Naive thymus-derived CD4-positive, alpha-beta T cell (primary cell): ENCODE measurements around the gene TMEM87A. TPM values are rescaled to one million over a fixed set of nuclear protein-coding genes. Genes with fewer than 3 reads are reported as not detected.

ENCODE experiments used
- ATAC-seq: fragments of 150-1000 bp; cut with Tn5 transposase; 2 replicates; pipeline ENCODE4 v1.10.0; 2021; ENCODE audit warnings: mild to moderate bottlenecking, moderate library complexity
- CTCF ChIA-PET: fragments of 350-600 bp; sonication (Branson Sonifier 250); formaldehyde crosslinking; loops from one replicate; lab custom pipeline; 2021; ENCODE audit warnings: antibody characterized with exemption; lab: Charles Lee
- POLR2A ChIA-PET: fragments of 350-600 bp; sonication (Branson Sonifier 250); formaldehyde crosslinking; loops from one replicate; lab custom pipeline; 2021; ENCODE audit warnings: antibody characterized with exemption, inconsistent platforms; lab: Charles Lee
- DNase-seq, 9 donors: peaks; one replicate each; pipeline versions ENCODE4 v3.0.0 to v3.0.0-alpha.2; 2020 to 2022; ENCODE audit warnings: mixed read lengths in 1 of 9
- H3K27ac ChIP-seq: one replicate; pipeline ENCODE4 v1.7.0; 2013; ENCODE audit warnings: mild to moderate bottlenecking, low read depth, low read length, moderate library complexity
- H3K27me3 ChIP-seq, 2 donors: one replicate each; pipeline ENCODE4 v1.7.0; 2013; ENCODE audit warnings: low read length in 2 of 2, mild to moderate bottlenecking in 2 of 2, moderate library complexity in 2 of 2; ENCODE audit not compliant: control insufficient read depth in 2 of 2, insufficient read depth in 2 of 2
- H3K36me3 ChIP-seq, 3 experiments: 1 replicate in 2 of 3; 2 replicates in 1 of 3; pipeline ENCODE4 v1.7.0; 2013; ENCODE audit warnings: low read length in 3 of 3, mild to moderate bottlenecking in 3 of 3, moderate library complexity in 1 of 3; ENCODE audit not compliant: insufficient read depth in 3 of 3, control insufficient read depth in 2 of 3
- H3K4me1 ChIP-seq, 2 donors: one replicate each; pipeline ENCODE4 v1.7.0; 2013; ENCODE audit warnings: low read length in 2 of 2, mild to moderate bottlenecking in 2 of 2, moderate library complexity in 1 of 2; ENCODE audit not compliant: control insufficient read depth in 2 of 2, insufficient read depth in 2 of 2
- H3K4me3 ChIP-seq: 2 replicates; pipeline ENCODE4 v1.7.0; 2013; ENCODE audit warnings: mild to moderate bottlenecking, low read length
- H3K9me3 ChIP-seq, 3 experiments: 1 replicate in 2 of 3; 2 replicates in 1 of 3; pipeline ENCODE4 v1.7.0; 2013; ENCODE audit warnings: low read length in 3 of 3; ENCODE audit not compliant: control insufficient read depth in 2 of 3
- H3K27ac Mint-ChIP-seq, 9 donors: one replicate each; pipeline ENCODE4 v1.8.0; 2020 to 2022; ENCODE audit warnings: mixed read lengths in 9 of 9, mild to moderate bottlenecking in 8 of 9, moderate library complexity in 5 of 9, inconsistent platforms in 2 of 9
- H3K27me3 Mint-ChIP-seq, 5 donors: one replicate each; pipeline ENCODE4 v1.8.0; 2021 to 2022; ENCODE audit warnings: mixed read lengths in 5 of 5, mild to moderate bottlenecking in 1 of 5
- H3K36me3 Mint-ChIP-seq, 5 donors: one replicate each; pipeline ENCODE4 v1.8.0; 2020 to 2022; ENCODE audit warnings: mixed read lengths in 5 of 5, mild to moderate bottlenecking in 3 of 5, inconsistent platforms in 1 of 5
- H3K4me1 Mint-ChIP-seq, 7 donors: one replicate each; pipeline ENCODE4 v1.8.0; 2020 to 2022; ENCODE audit warnings: mixed read lengths in 7 of 7, mild to moderate bottlenecking in 3 of 7, inconsistent platforms in 1 of 7
- H3K4me3 Mint-ChIP-seq, 10 donors: one replicate each; pipeline ENCODE4 v1.8.0; 2020 to 2022; ENCODE audit warnings: mild to moderate bottlenecking in 10 of 10, mixed read lengths in 10 of 10, moderate library complexity in 6 of 10, inconsistent platforms in 2 of 10
- H3K9me3 Mint-ChIP-seq, 11 donors: one replicate each; pipeline ENCODE4 v1.8.0; 2020 to 2022; ENCODE audit warnings: mixed read lengths in 11 of 11, mild to moderate bottlenecking in 4 of 11, inconsistent platforms in 1 of 11, moderate library complexity in 1 of 11
- intact Hi-C, 2 donors: fragments of 100-400 bp; cut with micrococcal nuclease; formaldehyde crosslinking; loops; one replicate each; pipeline ENCODE4 v1.15.1; 2023
- polyA plus RNA-seq, 2 donors: library from polyadenylated mRNA; unstranded; fragments of 300-500 nt; fragmentation: Illumina TruSeq; gene quantifications; one replicate each; pipeline ENCODE4 v1.2.3, GENCODE V29; 2021
- total RNA-seq, 6 experiments: library from RNA in 5 of 6; stranded (reverse) in 5 of 6; gene quantifications; 1 replicate in 5 of 6; 2 replicates in 1 of 6; pipeline ENCODE4 v1.2.3 and lab custom pipeline; 2021 to 2026

The TMEM87A gene
- total and polyA plus RNA-seq, 7 experiments from 2014 or later, result 41.8 to 61.8 (median 54.3) TPM

DNA sequence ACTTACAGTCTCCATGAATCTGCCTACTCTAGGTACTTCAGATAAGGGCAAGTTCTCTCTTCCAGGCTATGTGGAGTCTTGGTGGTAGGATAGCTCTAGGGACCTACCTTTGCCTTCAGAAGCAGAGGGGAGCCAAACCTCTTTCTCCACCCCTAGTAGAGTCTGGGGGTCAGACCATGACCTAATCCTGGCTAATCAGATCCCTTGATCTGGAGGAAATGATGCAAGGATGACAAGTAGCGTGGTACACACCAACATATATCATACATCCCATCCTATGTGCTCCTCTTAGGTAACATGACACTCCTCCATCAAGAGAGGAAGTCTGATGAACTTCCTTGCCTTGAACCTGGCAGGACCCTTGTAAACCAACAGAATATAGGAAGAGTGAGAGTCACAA, 101.4 kb downstream of the TMEM87A start:
- CTCF ChIA-PET, result no interaction called here
- DNase-seq (no peak), ATAC-seq (no peak)
- Histone ChIP-seq H3K4me3 (no peak overlapping the region), H3K4me1 (no peaks in the 10 kb centered on the region), H3K27ac (no peak overlapping the region), H3K36me3 (peaks cover 21 to 82% (median 40%) of the 10 kb centered on the region in 3 experiments), H3K9me3 (no peaks in the 10 kb centered on the region), H3K27me3 (no peaks in the 10 kb centered on the region)
- Mint-ChIP-seq H3K27me3 (no peaks in the 10 kb centered on the region), H3K27ac (peak overlapping the region; percentile 7 to 85 (median 48)), H3K36me3 (peaks cover 10 to 60% (median 45%) of the 10 kb centered on the region in 5 donors), H3K9me3 (no peaks in the 10 kb centered on the region), H3K4me3 (no peak overlapping the region), H3K4me1 (peaks cover 0 to 16% (median 11%) of the 10 kb centered on the region in 7 donors)
- intact Hi-C loops, result no loop called here
- POLR2A ChIA-PET, result interaction anchor here (0.6 kb wide), 1 partner anchor 1281 kb away, joined by 3 read pairs; no protein-coding TSS in a partner anchor

GRCh38 chr15:42171122-42171521, 102.1 kb downstream of the TMEM87A start:
- CTCF ChIA-PET, result no interaction called here
- peaks cover 10 to 67% (median 47%) of the 10 kb centered on the region in 5 donors for H3K36me3 Mint-ChIP-seq

GRCh38 chr15:42166225-42166940, 106.8 kb downstream of the TMEM87A start:
- H3K36me3 Mint-ChIP-seq, result peaks cover 20 to 67% (median 28%) of the 10 kb centered on the region in 5 donors
- DNase-seq (no peak), ATAC-seq (no peak)
- no peak overlapping the region for H3K27ac Mint-ChIP-seq
- Histone ChIP-seq H3K9me3 (no peaks in the 10 kb centered on the region), H3K27me3 (no peaks in the 10 kb centered on the region), H3K27ac (no peak overlapping the region), H3K36me3 (peaks cover 31 to 87% (median 39%) of the 10 kb centered on the region in 3 experiments), H3K4me3 (no peak overlapping the region), H3K4me1 (no peaks in the 10 kb centered on the region)
- H3K9me3 Mint-ChIP-seq, result no peaks in the 10 kb centered on the region
- CTCF ChIA-PET, result no interaction called here
- intact Hi-C loops, result no loop called here
- no peak overlapping the region for H3K4me3 Mint-ChIP-seq
- POLR2A ChIA-PET, result interaction anchor here (0.5 kb wide), 1 partner anchor 148 kb away, joined by 3 read pairs; no protein-coding TSS in a partner anchor
- no peaks in the 10 kb centered on the region for H3K27me3 Mint-ChIP-seq
- H3K4me1 Mint-ChIP-seq, result peaks cover 0 to 6% (median under 1%) of the 10 kb centered on the region in 7 donors

More at GRCh38 chr15:42171122-42171521, 102.1 kb downstream of the TMEM87A start:
- Histone ChIP-seq H3K27ac (no peak overlapping the region), H3K36me3 (peaks cover 21 to 85% (median 41%) of the 10 kb centered on the region in 3 experiments), H3K4me1 (no peaks in the 10 kb centered on the region), H3K4me3 (no peak overlapping the region), H3K27me3 (no peaks in the 10 kb centered on the region), H3K9me3 (no peaks in the 10 kb centered on the region)
- POLR2A ChIA-PET, result no interaction called here
- Mint-ChIP-seq H3K27me3 (no peaks in the 10 kb centered on the region), H3K9me3 (no peaks in the 10 kb centered on the region), H3K4me1 (peaks cover 0 to 16% (median 11%) of the 10 kb centered on the region in 7 donors), H3K4me3 (peak overlapping the region in 1 of 10 donors; percentile 27), H3K27ac (peak overlapping the region in 6 of 9 donors; percentile 9 to 85 (median 38))
- DNase-seq, result no peak
- intact Hi-C loops, result no loop called here
- ATAC-seq, result peak; percentile 24

DNA sequence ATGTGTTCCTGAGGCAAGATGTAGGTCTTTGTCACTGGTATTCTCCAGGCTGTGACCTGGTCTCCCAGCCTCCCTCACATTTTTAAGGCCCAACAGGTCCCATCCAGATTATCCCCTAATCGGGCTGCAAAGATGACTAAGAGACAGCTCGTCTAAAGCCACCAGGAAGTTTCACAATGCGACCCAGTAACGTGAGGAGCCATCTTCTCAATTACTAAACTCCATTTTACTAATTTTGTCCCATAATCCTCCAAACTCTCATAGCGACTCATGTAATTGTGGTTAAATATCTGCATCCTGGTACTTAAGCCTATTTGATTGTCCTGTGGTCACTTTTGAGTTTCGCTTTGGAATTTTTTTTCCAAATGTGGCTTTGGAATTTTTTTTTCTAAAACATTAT, 108.1 kb downstream of the TMEM87A start:
- H3K4me3 ChIP-seq, result no peak overlapping the region
- H3K36me3 ChIP-seq, result peaks cover 34 to 94% (median 42%) of the 10 kb centered on the region in 3 experiments
- no peaks in the 10 kb centered on the region for H3K9me3 ChIP-seq
- H3K4me1 ChIP-seq, result no peaks in the 10 kb centered on the region
- ATAC-seq (no peak), DNase-seq (no peak)
- H3K36me3 Mint-ChIP-seq, result peaks cover 21 to 68% (median 24%) of the 10 kb centered on the region in 5 donors
- ChIA-PET CTCF (no interaction called here), POLR2A (no interaction called here)
- H3K27me3 Mint-ChIP-seq, result no peaks in the 10 kb centered on the region
- H3K27ac Mint-ChIP-seq, result peak overlapping the region in 2 of 9 donors; percentile 39 to 59
- intact Hi-C loops, result no loop called here
- H3K4me3 Mint-ChIP-seq, result no peak overlapping the region
- no peaks in the 10 kb centered on the region for H3K9me3 Mint-ChIP-seq
- no peaks in the 10 kb centered on the region for H3K27me3 ChIP-seq
- no peaks in the 10 kb centered on the region for H3K4me1 Mint-ChIP-seq
- H3K27ac ChIP-seq, result no peak overlapping the region

DNA sequence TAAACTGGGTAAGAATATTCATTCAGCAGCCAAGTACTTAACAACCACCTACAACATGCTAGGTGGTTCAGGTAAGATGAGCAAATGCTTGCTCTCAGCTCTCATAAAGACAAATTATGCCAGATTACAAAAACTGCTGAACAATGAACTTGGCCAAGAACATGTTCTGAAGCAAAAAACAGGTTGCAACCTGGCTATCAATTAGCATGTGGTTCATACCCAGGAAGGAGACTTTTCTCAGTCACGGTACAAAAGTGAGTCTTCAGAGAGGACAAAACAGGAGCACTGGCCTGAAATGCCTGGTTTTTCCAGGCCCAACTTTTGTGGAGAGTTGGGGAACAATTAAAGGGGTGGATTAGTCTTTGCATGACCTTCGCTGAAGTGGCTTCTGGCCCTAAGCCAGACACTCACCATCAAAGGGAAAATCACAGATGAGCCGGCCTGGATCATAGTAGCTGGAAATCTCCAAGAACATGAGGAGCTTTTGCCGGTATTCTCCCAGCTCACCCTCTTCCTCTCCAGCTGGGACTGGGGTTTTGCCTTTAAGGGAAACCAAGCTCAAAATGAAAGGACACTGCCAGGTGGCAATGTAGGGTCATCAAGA, 109.2 kb downstream of the TMEM87A start:
- POLR2A ChIA-PET, result no interaction called here

DNA sequence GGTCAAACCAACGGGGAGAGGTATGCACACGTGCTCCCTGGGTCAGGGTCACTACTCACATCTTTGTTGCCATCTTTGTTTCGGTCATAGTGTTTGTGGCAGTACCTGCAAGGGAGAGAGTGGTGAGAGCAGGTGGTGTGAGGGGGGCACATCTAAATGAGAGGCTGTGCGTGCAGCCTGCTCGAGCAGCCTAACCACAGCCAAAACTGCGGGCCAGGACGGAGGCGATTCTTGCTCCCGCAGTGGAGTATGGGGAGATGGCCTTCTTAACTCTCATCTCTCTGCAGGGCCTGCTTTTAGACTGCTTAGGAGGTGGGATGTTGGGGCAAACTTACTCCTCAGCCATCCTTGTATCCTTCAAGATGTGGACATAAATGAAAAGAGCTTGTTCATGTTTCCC, 109.9 kb downstream of the TMEM87A start:
- Histone ChIP-seq H3K27ac (no peak overlapping the region), H3K4me3 (no peak overlapping the region), H3K36me3 (peaks cover 34 to 98% (median 42%) of the 10 kb centered on the region in 3 experiments), H3K9me3 (no peaks in the 10 kb centered on the region), H3K4me1 (no peaks in the 10 kb centered on the region), H3K27me3 (no peaks in the 10 kb centered on the region)
- H3K36me3 Mint-ChIP-seq, result peaks cover 16 to 72% (median 22%) of the 10 kb centered on the region in 5 donors
- no peak overlapping the region for H3K4me3 Mint-ChIP-seq
- intact Hi-C loops, result no loop called here
- no peak for ATAC-seq
- H3K9me3 Mint-ChIP-seq, result no peaks in the 10 kb centered on the region
- DNase-seq, result no peak
- H3K4me1 Mint-ChIP-seq, result peaks cover 0 to 4% (median 0%) of the 10 kb centered on the region in 7 donors
- H3K27me3 Mint-ChIP-seq, result no peaks in the 10 kb centered on the region
- peak overlapping the region in 4 of 9 donors; percentile 7 to 57 (median 48) for H3K27ac Mint-ChIP-seq
- ChIA-PET CTCF (interaction anchor here (0.8 kb wide), 1 partner anchor 29 kb away, joined by 3 read pairs; no protein-coding TSS in a partner anchor), POLR2A (no interaction called here)

More for the DNA sequence above, 109.2 kb downstream of the TMEM87A start:
- Histone ChIP-seq H3K36me3 (peaks cover 34 to 95% (median 42%) of the 10 kb centered on the region in 3 experiments), H3K27me3 (no peaks in the 10 kb centered on the region), H3K4me3 (no peak overlapping the region), H3K27ac (no peak overlapping the region), H3K4me1 (no peaks in the 10 kb centered on the region), H3K9me3 (no peaks in the 10 kb centered on the region)
- DNase-seq (no peak), ATAC-seq (no peak)
- H3K36me3 Mint-ChIP-seq, result peaks cover 16 to 67% (median 21%) of the 10 kb centered on the region in 5 donors
- intact Hi-C loops, result no loop called here
- H3K9me3 Mint-ChIP-seq, result no peaks in the 10 kb centered on the region
- H3K27me3 Mint-ChIP-seq, result no peaks in the 10 kb centered on the region
- H3K4me3 Mint-ChIP-seq, result no peak overlapping the region
- peak overlapping the region in 3 of 9 donors; percentile 7 to 22 (median 8) for H3K27ac Mint-ChIP-seq
- CTCF ChIA-PET, result interaction anchor here (0.8 kb wide), 1 partner anchor 30 kb away, joined by 3 read pairs; no protein-coding TSS in a partner anchor
- peaks cover 0 to 2% (median 0%) of the 10 kb centered on the region in 7 donors for H3K4me1 Mint-ChIP-seq
